NCI-H2196 (cell line): ENCODE data around the gene CAMKMT.

Experiments used
- DNase-seq: peaks from one replicate; lab custom pipeline; 2025; ENCODE audit not compliant: unreplicated experiment; lab: John Stamatoyannopoulos, UW

Gene CAMKMT

GRCh38 chr2:44682459-44682858 is 320.7 kb downstream of the CAMKMT start:
- no peak for DNase-seq

- no peak for DNase-seq
These were observed 322.8 kb downstream of the CAMKMT start for GRCh38 chr2:44684559-44684958.

DNA sequence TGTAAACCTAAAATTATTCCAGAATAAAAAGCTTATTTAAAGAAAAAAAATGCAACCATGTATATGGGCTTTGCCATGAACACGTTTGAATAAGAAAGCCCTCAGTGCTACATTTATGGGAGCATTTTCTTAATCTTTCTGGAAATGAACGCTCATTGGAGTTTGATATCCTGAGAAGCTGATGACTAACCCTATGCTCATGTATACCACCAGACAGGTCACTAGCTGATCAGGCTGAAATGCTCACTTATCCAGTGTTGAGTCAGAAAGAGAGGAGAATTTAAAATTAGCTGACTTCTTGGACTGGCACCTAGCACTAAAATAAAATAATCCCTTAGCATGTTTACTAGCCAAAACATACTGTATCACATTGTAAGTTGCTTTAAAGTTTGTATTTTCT is 324.8 kb downstream of the CAMKMT start:
- DNase-seq = no peak

- no peak for DNase-seq
These were observed 326.1 kb downstream of the CAMKMT start for GRCh38 chr2:44687686-44688455.

- DNase-seq = no peak
These were observed 326.8 kb downstream of the CAMKMT start for GRCh38 chr2:44688456-44689124.

GRCh38 chr2:44689516-44689915 is 327.8 kb downstream of the CAMKMT start:
- no peak for DNase-seq

- no peak for DNase-seq
These were observed 329.5 kb downstream of the CAMKMT start for GRCh38 chr2:44691174-44691785.

DNA sequence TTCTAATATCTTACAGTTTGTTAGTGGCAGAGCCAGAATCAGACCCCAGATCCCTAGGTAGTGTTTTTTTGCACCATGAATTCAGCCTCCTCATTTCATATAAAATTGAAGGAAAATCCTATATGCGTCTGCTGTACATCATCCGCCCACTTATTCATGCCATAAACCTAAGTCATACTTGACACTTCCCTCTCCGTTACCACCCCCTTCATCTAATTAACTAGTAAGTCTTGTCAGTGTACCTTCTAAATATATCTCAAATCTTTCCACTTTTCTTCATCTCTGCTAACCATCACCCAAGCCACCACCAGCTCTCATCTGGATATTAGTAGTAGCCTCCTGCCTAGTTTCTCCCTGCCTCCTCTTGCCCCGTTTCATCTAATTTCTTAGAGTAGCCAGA is 331.1 kb downstream of the CAMKMT start:
- DNase-seq = no peak

DNA sequence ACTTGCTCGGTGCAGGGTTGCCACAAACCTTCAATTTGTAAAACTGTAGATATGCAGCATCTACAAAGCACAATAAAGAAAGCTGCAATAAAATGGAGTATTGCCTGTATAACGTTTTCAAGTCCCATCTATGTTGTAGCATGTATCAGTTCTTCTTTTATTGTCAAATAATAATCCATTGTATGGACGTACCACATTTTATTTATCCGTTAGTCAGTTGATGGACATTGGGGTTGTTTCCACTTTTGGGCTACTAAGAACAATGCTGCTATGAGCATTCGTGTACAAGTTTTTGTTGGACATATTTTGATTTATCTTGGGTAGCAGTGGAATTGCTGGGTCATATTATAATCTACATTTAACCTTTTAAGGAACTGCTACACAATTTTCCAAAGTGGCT is 339.1 kb downstream of the CAMKMT start:
- no peak for DNase-seq

- no peak for DNase-seq
These were observed 343.6 kb downstream of the CAMKMT start for GRCh38 chr2:44705356-44705755.

GRCh38 chr2:44705876-44706480 is 344.2 kb downstream of the CAMKMT start:
- no peak for DNase-seq

GRCh38 chr2:44706681-44707553 is 345.2 kb downstream of the CAMKMT start:
- DNase-seq = no peak

GRCh38 chr2:44707945-44708660 is 346.4 kb downstream of the CAMKMT start:
- no peak for DNase-seq

DNA sequence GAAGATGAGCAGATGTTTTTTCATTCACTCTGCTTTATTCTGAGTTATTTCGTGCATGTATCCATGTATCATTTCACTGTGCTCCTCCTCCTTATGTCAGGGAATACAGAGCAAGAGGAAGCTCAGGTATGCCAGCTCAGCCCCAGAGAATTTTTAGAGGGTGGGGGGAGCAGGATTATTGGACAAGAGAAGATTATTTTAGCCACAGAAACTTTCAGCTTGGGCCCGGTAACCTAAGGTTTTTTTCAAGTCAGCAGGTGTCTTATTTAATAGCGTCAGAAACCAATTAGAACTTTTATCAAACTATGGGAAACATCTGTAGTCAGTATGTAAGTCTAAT is 346.9 kb downstream of the CAMKMT start:
- no peak for DNase-seq

GRCh38 chr2:44713170-44713569 is 351.4 kb downstream of the CAMKMT start:
- DNase-seq = no peak

GRCh38 chr2:44715671-44716081 is 353.9 kb downstream of the CAMKMT start:
- DNase-seq = peak; percentile 32

DNA sequence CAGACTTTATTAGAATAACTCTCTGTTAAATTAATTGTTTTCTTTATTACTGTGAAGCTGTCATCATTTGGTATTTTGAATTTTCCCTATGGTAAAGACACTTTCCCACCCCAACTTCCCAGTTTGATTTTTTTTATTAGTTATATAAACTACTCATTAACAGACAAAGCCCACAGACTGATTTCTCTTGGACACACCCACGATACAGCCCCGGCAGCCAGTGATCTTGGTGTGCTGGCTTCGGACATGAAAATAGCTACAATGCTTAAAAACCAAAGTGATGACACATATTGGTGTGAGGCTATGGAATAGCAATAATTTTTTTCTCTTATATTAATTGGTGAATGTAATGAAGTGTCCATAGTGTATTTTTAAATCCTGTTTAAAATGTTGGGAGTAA is 354.4 kb downstream of the CAMKMT start:
- no peak for DNase-seq

- no peak for DNase-seq
These were observed 356.7 kb downstream of the CAMKMT start for GRCh38 chr2:44718431-44718830.

DNA sequence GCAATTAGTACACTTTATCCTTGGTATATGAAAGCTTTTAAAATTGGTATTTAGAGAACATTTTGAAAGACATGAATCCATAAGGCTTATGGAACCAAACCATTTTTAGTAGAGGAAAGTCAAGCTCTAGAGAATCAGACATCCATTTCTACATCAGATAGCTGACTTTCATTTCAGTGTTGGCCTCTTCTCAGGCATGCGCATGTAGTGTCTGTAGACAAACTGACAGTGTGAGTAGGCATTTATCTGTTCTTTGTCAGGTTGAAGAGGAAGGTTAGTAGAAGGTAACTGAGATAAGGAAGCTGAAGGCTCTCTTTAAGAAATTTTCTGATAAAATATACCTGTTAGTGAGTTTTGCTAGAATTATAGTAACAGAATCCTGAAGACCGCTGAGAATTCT is 357.8 kb downstream of the CAMKMT start:
- DNase-seq = no peak

GRCh38 chr2:44722026-44722625 is 360.4 kb downstream of the CAMKMT start:
- no peak for DNase-seq
